GM21576 (cell line): Measurements from ENCODE around the gene MYOZ3.

Experiments used
- ATAC-seq: cut with Tn5 transposase; IDR thresholded peaks from one replicate; pipeline ENCODE4 v1.9.1; 2021; ENCODE audit warnings: mild to moderate bottlenecking, moderate library complexity; ENCODE audit not compliant: unreplicated experiment

MYOZ3 gene

DNA sequence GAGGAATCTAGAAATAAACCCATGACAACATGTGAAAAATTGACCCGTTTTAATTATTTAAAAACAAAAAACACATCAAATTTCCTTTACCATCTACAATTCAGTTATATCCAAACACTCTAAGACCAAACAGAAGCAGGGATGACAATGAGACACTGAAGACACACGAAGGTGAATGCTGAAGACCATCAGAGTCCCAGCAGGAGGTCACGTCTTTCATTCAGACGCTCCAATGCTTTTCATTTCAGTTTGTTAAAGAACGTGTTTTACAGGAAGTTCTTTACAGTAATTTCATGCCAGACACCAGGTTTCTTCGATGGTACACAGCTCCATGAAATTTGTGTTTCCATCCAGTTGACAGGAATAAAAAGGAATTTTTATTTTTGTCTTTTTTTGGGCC, 29.7 kb downstream of the MYOZ3 start:
- no peak for ATAC-seq

DNA sequence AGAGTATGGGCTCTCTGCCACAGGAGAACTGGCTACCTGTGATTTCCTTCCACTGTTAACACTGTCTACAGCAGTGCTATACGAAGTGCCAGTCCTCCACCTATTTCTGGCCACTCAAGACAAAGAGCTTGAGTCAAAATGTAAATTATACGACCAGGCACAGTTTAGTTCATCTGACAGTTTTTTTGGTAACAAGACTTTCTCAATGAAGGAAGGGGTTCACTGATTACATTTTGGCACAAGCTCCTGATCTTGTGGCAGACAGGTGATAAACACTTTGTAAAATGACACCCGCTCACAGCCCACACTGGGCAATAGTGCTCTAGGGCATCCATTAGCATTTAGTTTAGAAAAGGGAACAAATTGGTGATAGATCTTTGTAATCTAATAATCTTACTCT, 31.2 kb downstream of the MYOZ3 start:
- no peak for ATAC-seq

DNA sequence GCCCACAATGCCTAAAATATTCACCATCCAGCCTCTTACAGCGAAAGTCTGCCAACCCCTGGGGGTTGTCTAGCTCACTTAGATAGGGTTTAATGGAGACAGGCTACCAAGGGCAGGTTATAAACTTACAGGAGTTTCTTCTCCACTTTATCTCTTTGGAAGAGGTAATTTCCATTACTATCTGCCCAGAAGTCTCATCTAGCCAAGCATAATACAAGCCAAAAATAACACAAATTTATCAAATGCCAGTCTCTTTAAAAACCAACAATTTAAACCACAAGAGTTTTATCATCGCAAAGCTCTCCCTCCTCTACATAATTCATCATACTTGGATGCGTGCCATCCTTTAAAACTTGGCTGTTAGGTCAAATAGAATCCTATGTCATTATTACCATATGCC, 33.6 kb downstream of the MYOZ3 start:
- ATAC-seq: no peak

DNA sequence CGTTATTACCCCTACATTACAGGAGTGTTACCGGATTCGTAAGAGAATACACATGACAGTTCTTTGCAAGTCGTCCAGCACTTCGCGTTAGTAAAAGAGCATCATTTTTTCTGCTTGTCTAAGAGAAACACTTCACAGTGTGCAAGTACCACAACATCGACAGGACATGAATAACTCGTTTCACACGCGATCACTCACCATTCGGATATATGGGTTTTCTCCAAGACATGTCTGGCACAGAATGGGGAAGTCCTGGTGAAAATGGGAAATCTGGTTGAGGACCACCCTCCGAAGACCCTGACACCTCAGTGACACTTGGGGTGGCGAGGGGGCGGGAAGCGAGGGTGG, 39.2 kb downstream of the MYOZ3 start:
- peak; percentile 2 for ATAC-seq

DNA sequence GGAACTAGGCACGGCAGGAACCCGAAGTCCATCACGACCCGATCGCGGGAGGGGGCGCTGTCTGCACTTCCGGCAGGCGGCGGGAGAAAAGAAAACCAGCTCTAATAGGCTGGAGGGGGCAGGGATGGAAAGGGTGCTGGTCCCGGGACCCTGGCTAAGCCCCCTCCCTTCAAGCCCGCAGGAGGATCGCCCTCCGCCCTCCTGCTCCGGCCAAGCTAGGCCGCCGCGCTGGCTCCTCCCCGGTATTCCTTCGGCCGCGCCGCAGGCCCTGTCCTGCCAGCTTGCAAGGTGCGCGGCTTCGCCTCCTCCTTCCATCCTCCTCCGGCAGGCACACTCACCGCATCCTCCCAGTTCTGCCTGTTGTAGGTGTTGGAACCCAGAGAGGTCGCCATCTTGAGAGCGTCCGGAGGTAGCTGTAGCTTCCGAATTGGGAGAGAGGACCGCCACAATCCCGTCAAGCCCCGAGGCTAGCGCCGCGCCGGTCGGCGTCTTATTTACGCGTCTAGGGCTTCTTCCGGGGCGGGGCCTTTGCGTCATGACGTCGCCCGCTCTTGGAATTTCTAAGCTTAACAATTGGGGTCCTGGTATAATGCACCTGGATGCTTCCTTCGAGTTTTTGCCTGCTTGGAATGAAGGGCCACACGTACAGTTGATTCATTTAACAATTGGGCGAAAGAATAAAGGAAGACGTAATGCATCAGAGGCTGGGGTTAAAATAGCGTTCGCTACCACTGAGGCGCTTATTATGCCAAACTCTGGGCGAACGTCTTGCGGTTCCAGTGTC, 39.7 kb downstream of the MYOZ3 start, which contains the start of gene RBM22:
RBM22 (minus strand) TSS at position 469 of the 784 bp plus-strand sequence; CDS start at position 392, 77 bp downstream.
- ATAC-seq: peak; percentile 99

DNA sequence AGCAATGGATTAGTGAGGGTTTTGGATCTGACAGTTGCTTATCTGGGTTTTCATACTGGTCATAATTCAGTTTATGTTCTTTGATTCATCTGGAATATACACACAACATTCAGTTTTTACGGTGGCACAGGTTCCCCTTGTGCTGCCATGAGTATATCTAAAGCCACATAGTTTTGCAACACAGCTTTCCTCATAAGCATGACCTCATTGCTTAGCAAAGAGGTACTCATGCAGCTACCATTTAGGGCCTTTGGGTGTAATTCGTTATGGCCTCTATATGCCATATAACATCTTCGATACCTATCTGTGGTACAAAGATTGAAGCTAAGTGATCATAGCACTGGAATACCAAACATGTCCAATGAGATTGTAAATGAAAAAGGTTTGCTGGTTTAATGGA, 42.7 kb downstream of the MYOZ3 start:
- ATAC-seq: no peak

DNA sequence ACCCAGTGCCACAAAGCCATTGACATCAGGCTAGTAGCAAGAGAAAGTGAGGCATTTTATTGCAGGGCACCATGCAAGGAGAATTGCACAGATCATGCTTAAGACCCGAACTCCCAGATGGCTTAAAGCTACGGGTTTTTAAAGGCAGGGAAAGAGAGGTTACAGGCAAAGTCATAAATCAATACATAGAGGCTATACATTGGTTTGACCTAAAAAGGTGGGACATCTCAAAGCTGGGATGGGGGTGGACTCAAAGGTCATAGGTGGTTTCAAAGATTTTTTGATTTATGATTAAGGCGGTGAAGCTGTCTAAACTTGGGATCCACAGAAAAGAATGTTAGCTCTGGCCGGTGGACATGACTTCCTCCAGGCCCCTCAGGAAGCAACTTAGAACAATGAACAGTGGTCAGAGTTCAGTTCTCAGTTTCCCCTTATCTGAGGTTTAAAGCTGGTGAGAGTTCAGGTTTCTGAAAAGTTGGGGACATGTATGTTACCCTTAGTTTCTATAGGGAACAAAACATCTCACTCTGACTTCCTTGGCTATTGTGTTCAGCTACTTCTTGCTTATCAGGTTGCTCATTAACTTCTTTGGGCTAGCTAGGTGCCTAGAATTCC, 45.8 kb downstream of the MYOZ3 start:
- no peak for ATAC-seq

DNA sequence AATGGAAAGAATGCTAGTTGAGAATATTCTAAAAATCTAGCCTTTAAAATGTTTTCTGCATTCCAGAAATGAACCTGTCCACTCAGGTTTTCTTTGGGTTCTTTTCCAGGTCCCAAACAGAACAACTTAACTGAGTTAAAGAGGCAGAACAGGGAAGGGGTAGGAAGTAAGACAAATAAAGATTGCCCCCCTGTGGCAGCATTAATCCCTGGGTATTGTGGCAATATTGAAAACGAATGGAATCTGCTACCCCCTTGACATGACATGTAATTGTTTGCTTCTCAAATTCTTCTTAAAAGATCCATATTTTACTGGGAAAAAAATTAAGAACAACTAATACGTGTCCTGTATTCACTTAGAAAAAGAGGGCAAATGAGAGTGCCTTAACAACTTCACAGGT, 49.1 kb downstream of the MYOZ3 start:
- ATAC-seq: no peak

DNA sequence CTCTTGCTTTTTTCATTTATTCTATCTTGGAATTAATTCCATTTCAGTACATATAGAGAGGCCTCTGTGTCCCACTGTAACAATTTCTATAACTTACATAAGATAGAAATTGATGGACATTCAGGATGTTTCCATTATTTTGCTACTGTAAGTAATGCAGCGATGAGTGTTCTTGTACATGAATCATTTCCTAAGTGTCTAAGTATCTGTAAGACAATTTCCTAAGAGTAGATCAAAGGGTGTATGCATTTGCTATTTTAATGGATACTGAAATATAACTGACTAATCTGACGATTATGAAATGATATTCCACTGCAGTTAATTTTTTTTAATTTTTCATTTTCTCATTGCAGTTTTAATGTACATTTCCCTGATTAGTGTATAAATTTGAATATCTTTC, 62.8 kb downstream of the MYOZ3 start:
- no peak for ATAC-seq
